Stimulated activated CD8-positive, alpha-beta memory T cell treated with anti-CD3 and anti-CD28 coated beads, Interleukin-4, amount 100 ng/mL, for 4 hours (primary cell): ENCODE measurements around the gene MBD4.
"Not testable (repeated sequence)": the region's sequence is repeated elsewhere in the genome, so short reads cannot be mapped to it uniquely, and the experiment has no call there.

Source experiments
- DNase-seq, 2 donors: peaks; one replicate each; pipeline ENCODE4 v3.0.0-alpha.2; 2020; ENCODE audit warnings: low read depth in 2 of 2, low spot score in 1 of 2

The MBD4 gene

DNA sequence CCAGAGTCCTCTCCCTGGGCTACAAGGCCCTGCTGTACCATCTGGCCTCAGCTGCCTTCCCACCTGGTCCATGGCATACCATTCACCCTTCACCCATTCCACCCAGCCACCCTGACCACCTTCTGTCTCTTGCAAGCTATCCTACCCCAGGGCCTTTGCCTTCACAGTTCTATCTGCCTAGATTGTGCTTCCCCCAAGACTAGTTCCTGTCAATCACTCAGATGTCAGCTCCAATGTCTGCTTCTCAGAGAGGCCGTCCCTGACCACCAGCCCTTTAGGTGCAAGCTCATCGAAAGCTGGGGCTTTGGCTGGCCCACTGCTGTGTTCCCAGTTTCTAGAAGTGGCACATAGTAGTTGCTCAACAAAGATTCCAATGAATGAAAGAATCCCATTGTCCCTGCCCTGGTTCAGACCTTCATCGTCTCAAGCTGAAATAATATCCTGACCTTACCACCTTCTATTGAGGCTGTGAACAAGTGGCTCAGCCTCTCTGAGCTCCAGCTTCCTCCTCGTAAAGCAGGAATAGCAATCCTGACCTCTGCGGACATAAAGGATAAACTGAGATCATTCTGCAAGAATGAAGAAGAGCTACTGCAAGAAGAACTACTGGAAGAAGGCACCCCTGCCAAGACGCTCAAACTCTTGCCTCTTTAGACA is 27.1 kb downstream of the MBD4 start:
- no peak for DNase-seq

DNA sequence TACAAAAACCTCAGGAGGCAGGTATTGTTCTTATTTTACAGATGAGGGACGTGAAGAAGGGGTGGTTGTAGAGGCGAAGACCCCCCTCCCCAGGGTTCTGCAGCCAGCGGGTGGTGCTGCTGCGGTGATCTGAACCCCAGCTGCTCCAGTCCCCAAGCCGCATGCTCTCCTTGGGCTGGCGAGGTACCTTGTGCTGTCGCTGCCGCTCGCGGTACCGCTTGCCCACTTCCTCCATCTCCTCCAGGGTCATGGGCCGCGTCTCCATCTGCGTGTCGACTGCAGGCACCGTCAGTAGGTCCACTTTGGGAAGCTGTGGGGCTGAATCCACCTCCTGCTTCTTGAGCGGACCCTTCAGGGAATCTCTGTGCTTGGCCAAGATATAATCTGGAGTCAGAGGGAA is 28.8 kb downstream of the MBD4 start:
- no peak for DNase-seq

DNA sequence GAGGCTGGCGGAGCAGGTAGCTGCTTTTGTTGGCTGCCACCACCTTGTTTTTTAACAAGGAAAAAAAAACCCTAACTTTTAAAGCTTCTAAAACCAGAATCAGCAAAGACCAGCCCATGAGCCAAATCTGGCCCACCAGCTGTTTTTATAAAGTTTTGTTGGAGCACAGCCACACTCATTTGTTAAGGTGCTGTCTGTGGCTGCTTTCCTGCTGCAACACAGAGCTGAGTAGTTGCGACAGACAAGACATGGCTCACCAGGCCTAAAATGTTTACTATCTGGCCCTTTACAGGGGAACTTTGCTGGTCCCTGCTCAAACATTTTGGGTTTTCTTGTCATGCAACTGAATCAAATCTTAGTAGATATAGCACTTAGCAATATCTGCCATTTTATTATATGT is 30.2 kb downstream of the MBD4 start:
- DNase-seq = no peak

DNA sequence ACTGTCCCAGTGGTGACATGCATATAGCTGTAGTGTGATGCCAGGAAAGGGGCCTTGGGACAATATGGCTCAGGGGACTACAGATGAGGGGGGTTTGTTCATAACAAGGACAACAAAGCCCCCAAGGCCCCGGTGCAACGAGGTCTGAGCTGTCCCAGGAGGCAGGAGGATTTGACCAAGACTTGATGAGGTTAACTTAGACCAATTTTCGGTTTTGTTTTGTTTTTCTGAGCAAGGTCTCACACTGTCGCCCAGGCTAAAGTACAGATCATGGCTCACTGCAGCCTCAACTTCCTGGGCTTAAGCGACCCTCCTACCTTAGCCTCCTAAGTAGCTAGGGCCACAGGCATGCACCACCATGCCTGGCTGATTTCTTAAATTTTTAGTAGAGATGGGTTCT is 35.1 kb downstream of the MBD4 start:
- DNase-seq = no peak

DNA sequence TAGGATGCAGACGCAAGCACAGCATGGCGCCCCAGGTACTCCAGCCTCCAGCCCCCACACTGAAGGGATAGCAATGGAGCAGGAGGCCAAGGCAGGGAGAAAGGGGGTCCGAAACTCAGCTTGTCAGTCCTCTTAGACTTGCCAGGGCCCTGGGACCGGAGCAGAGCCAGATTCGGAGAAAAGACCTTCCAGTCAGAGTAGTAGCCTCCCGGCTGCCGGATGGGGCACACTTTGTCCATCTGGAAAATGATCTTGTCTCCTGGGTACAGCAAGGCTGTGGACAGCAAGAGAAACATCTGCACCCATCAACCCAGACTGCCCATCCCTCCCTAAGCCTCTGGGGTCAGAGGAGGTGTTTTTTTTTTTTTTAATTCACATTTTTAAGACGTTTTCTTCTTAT is 35.6 kb downstream of the MBD4 start:
- DNase-seq = no peak

DNA sequence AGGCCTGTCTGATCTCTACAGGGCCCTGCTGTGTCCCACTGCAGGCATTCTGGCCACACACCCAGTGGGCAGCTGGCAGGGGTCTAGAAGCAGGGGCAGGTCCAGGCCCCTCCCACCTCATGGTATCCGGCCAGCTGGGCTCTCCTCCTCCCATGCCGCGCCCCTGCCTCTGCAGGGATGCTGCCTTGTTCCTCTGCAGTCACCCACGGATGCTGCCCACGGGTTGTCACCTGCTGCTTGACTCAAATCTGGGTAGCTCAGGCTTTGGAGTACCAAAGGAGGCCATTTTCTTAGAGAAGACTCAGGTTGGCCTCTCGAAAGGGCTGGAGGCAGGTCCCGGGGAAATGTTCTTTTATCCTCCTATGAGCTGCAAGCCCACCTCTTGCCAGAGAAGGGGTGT is 36.3 kb downstream of the MBD4 start:
- DNase-seq = no peak

DNA sequence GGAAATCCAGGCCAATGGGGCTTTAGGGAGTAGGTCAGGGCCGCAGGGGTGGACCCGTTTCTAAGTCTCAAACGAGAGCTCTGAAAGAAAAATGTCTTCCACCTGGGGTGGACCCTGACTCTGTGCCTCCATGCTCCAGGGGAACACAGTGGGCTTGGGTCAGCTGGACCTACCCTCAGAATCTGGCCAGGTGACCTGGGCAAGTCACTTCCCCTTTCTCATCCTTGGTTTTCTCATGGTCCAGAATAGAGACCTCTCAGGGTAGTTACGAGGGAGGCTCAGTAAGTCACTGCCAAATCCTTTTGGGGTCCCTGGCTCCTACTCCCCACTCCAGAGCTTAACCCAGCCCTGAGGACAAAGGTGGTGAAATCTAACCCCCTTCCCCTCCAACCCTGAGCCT is 37.1 kb downstream of the MBD4 start:
- DNase-seq = no peak

DNA sequence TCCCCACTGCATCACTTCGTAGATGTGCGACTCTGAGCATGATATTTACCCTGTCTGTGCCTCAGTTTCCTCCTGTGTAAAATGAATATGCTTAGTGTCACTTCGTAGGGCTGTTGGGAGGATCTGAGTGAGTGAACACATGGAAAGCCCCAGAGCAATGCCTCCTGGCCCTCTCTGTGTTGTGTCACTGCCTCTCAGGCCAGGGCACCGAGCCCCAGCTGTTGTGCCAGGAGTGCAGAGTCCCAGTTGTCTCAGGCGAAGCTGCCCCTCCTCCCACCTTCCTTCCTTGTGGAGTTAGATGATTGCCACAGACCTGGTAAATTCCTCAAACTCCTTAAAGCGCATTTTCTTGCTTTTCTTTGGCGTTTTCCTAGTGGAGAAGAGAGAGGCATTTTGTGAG is 37.5 kb downstream of the MBD4 start:
- DNase-seq = no peak

DNA sequence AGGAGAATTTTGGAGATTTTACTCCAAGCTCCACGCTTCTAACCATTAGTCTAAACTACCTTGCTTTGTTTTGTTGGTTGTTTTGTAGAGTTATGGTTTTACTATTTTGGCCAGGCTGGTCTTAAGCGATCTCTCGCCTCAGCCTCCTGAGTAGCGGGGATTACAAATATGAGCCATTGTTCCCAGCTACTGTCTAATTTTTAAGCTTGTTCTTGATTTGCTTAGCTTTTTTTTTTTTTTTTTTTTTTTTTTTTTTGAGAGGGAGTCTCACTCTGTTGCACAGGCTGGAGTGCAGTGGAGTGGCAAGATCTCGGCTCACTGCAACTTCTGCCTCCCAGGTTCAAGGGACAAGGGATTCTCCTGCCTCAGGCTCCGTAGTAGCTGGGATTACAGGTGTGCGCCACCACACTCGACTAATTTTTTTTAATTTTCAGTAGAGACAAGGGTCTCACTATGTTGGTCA is 39.8 kb downstream of the MBD4 start:
- no peak for DNase-seq

DNA sequence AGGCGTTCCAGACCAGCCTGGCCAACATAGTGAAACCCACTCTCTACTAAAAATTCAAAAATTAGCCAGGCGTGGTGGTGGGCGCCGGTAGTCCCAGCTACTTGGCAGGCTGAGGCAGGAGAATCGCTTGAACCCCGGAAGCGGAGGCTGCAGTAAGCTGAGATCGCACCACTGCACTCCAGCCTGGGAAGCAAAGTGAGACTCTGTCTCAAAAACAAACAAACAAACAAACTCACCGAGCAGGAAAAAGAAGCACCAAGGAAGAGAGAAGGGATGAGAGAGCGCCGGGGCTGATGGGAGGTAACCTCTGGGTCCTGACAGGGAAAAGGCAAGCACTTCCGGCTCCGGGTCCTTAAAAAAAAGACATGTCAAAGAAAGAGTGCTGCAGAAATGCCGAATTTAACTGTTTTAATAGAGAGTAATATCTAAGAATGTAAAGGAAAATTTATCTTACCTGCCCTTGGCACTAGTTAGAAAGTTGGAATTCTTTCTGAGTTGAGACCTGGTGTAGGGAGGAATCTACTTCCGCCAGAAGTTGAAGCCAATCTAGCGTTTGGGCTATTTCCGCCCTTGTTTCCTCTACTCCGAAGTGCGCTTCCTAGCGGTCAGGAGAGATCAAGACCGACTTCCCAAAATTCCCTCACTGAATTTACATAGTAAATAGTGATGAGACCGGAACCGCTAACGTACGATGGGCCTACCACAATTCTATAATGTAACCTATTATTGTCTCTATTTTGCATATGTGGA is 40.4 kb downstream of the MBD4 start:
- peak; percentile 41 to 43 for DNase-seq

DNA sequence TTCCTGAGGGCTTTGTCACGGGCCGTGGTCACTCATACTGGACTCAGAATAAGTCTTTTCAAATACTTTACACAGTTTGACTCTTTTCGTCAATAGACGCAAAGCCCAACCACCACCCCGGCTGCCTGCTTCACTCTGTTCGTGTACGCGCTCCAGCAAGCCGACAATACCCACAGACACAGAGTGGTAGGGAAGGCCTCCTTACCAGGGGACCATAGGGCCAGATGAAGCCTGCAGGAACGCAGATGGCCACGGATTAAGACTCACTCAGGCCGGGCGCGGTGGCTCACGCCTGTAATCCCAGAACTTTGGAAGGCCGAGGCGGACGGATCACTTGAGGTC is 41.0 kb downstream of the MBD4 start:
- no peak for DNase-seq

DNA sequence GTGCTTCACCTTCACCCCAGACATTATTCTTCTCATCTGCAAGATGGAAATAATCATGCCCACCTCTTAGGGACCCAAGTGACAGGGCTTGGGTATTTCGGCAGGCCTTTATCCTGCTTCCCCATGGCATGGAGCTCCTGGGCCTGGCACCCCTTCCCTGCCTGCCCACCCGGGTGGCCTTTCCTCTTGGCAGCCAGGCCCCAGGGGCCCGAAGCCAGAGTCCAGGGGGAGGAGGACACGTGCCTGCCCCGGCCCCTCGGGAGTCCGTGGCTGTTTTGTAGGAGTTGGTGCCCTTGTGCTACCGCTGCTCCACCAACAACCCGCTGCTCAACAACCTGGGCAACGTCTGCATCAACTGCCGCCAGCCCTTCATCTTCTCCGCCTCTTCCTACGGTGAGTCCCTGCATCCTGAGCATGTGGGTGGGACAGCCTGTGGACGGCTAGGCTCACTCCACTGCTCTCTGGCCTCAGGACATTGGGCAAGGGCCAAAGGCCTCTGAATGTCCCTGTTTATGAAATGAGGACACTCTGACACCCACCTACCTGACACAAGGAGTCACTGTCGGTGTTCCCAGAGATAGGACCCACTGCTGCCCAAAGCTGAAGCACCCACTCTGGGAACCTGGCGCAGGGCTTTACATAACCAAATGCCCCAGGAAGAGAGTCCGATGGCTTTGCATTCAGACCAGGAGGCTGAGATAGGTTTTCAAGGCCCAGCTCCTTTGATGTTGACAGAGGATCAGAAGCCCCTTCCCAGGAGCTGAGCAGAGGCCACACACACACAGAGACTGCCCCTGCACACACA is 45.8 kb downstream of the MBD4 start:
- DNase-seq = not testable (repeated sequence)

DNA sequence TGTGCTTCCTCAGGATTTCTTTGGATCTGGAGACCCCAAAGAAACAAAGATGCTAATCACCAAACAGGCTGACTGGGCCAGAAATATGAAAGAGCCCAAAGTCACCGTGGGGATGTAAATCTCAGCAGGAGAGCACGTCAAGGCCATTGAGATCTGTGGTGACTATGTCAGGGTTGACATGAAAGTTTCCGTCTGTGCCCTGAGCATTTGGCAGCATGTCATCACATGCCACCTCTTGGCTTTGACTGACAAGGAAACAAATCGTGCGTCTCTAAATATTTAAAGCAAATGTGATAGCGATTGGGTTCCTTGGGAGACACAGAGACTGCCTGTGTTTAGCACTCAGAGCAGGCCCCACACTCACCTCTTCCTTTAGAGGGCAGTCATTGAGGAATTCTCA is 46.5 kb downstream of the MBD4 start:
- no peak for DNase-seq

DNA sequence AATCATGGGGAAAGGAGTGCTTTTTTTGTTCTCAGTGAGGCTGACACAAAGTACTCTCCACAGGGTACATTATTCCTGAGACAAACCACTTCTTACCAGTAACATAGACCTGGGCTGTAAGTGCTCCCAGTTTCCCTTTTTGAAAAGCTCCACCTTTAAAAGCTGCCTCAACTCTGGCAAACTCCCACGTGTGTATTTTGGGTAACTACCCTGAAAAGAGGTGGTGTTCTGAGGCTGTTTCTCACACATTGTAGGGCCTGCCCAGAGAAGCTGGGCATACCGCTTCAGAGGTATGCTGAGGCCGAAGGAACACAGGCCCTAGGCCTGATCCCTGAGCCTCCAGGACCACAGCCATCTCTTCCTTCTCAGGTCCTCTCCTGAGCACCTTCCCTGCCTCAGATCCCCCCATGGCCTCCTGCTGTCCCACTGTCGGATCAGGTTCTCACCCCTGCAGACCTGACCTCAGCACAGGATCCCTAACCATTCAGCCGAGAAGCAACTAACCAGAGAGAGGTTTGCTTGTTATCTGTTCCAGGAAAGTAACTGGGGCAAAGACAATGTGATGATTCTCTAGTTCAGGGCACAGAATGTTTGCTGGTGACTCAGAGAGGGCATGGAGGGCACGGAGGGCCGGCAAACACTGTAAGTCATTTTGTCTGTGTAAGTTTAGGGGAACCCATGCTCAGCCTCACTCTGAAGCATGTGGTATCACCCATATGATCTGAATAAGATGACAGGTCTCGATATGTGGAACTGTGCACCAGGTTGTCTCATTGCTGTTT is 47.5 kb downstream of the MBD4 start:
- DNase-seq = not testable (repeated sequence)

DNA sequence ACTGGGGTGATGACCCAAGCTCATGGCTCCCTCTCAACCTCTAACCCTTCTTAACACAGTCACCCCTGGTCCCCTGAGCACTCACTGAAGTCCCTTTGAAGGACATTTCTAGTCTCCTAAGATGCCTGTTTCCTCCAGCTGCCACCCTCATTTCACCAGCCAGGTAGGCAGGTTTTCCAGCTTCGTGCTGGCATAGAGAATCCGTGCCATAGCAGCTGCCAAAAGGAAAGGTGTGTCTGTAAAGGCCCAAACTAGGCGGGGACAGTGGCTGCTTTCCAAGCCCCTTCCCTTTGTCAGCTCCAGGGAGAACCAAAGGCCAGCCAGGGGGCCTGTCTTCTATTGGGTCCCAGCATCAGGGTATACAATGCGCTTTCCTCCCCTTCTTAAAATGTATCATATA is 48.2 kb downstream of the MBD4 start:
- not testable (repeated sequence) for DNase-seq

DNA sequence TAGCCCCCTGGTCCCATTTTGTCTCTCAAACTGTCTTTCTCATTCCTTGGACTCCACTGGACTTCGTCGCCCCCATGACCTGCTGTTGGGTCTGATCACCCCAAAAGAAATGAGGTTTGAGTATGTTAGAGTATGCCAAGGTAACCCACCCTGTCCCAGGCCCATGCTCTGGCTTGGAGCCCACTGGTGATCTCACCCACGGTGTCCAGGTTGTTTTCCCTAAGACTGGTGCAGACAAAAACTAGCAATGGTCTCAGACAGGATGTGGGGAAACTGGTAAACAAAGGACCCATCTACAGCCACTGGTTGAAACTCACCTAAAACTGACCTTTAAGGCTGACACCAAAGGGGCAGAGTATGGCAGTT is 50.2 kb downstream of the MBD4 start:
- DNase-seq = no peak

DNA sequence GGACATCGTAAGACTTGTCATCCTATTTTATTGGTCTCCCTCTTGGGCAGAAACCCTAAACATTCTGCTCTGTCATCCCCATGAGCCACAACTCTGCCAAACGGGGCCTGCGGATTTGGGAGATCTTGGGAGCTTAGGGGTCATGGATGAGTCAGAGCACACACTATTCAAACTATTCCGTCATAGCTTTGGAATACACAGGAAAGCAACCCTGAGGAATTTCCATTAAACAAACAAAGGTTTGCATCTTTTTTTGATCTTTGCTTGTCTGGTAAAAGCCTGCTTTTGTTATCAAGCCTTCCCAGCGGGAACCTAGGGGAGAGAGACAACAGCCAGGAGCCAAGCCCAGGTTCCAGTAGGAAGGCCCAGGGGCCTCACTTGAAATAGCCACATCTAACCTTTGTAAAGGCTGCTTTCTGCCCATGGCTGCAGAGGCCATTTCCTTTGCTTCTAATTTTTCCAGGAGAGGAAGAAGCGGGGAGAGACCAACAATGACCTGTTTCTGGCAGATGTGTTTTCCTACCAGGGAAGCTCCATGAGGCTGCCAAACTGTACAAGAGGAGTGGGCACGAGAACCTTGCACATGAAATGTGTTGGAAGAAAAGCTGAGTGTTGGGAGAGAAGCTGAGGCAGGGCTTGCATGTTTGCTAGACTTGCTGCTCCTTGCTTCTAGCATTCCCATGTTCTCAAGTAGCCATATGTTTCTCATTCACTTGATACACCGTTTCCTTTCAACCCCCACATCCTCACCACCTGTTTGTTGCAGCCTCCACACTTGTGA is 50.8 kb downstream of the MBD4 start:
- DNase-seq = not testable (repeated sequence)

DNA sequence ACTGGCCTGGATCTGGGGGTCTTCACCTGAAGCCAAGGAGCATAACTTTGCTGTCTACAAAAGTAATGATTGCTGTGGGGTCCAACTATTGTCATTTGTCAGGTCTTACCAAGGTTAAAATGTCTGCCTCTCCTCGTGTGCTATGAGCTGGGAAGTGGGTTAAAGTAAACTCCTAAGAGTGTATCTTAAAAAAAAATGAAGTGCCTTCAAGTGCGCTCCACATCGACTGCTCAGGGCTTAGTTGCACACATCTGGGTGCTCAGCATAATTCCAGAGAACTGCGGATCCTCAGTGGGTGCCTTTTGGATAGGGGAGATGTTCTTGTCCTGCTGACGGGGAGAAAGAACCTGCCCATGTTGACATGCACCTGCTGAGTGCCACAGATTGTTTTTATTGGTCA is 52.3 kb downstream of the MBD4 start:
- DNase-seq = no peak

DNA sequence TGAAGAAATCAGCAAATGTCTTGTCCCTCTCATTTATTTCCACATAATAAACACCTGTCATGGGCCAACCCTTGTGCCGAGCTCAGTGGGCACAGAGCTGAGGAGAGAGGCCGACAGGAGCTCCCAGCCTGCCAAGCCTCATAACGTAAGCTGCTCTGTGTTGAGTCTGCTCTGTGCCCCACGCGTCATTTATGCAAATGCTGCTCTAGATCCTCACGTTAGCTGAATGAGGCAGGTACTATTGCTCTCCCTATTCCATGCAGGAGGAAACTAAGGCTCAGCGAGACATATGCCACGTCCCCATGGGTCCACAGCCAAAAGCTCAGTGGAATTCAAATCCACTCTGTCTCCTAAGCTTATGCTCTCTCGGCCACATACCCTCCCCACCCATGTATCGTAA is 52.8 kb downstream of the MBD4 start:
- no peak for DNase-seq

DNA sequence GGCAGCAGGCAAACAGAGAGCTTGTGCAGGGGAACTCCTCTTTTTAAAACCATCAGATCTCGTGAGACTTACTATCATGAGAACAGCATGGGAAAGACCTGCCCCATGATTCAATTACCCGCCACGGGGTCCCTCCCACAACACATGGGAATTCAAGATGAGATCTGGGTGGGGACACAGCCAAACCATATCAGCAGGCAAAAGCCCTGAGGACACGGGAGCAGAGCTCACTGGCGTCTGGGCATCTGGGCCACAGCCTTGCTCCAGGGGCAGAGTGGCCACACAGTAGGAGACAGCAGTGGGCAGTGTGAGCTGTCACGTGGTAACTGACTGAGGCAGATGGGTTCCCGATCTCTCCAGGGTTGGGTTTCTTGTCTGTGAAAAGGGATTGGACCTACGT is 54.2 kb downstream of the MBD4 start:
- not testable (repeated sequence) for DNase-seq
